GM10266 (cell line): Measurements from ENCODE around the gene ZXDC.

ENCODE experiments used
- DNase-seq: peaks from one replicate; pipeline ENCODE4 v3.0.0; 2012; ENCODE audit errors: extremely low spot score
- CTCF ChIP-seq: IDR thresholded peaks from 2 replicates; pipeline ENCODE4 v1.5.1; 2012; ENCODE audit warnings: mild to moderate bottlenecking, low read depth; ENCODE audit not compliant: control insufficient read depth, insufficient read depth; ENCODE audit errors: missing control alignments

ZXDC gene

GRCh38 chr3:126475413-126476114 is at the start of gene ZXDC:
ZXDC (minus strand) TSS chr3:126475891; CDS start chr3:126475865, 26 bp downstream.
- TF ChIP-seq CTCF, result peak; percentile 78
- DNase-seq, result peak; percentile 100

- DNase-seq, result no peak
- TF ChIP-seq CTCF, result no peak
Observed at GRCh38 chr3:126525091-126525852, 49.6 kb upstream of the ZXDC start.

GRCh38 chr3:126524429-126524988 is 48.8 kb upstream of the ZXDC start:
- TF ChIP-seq CTCF, result no peak
- no peak for DNase-seq

- no peak for DNase-seq
- no peak for TF ChIP-seq CTCF
Observed at GRCh38 chr3:126523745-126524428, 48.2 kb upstream of the ZXDC start, which contains the start of gene CHST13. CHST13 (plus strand) TSS chr3:126524155; CDS start chr3:126524333, 178 bp downstream.

- TF ChIP-seq CTCF, result peak; percentile 94
- DNase-seq, result peak; percentile 83
Observed at GRCh38 chr3:126522363-126522788, 46.7 kb upstream of the ZXDC start.

GRCh38 chr3:126521122-126521891 is 45.6 kb upstream of the ZXDC start:
- DNase-seq, result no peak
- TF ChIP-seq CTCF, result no peak
